H9 (cell line): Measurements from ENCODE around the gene PHF21B. TPM values are rescaled to one million over a fixed set of nuclear protein-coding genes. Genes with fewer than 3 reads are reported as not detected.

Experiments
- DNase-seq: peaks from one replicate; pipeline ENCODE4 v3.0.0-alpha.2; 2017
- H2AFZ ChIP-seq: one replicate; pipeline ENCODE4 v1.6.1; 2013; ENCODE audit warnings: mild to moderate bottlenecking, low read length, control low read depth, moderate library complexity
- H2AK5ac ChIP-seq: 2 replicates; pipeline ENCODE4 v1.6.1; 2013; ENCODE audit warnings: low read length, control low read depth, mixed read lengths; ENCODE audit not compliant: insufficient read length
- H2BK120ac ChIP-seq: one replicate; pipeline ENCODE4 v1.6.1; 2013; ENCODE audit warnings: low read depth, mild to moderate bottlenecking, low read length, control low read depth, inconsistent platforms; ENCODE audit not compliant: poor library complexity, severe bottlenecking
- H2BK12ac ChIP-seq: 2 replicates; pipeline ENCODE4 v1.6.1; 2013; ENCODE audit warnings: low read length, control low read depth, mixed read lengths, low read depth; ENCODE audit not compliant: insufficient read length
- H2BK15ac ChIP-seq: 2 replicates; pipeline ENCODE4 v1.6.1; 2013; ENCODE audit warnings: low read depth, low read length, control low read depth
- H2BK20ac ChIP-seq: one replicate; pipeline ENCODE4 v1.6.1; 2013; ENCODE audit warnings: low read depth, mild to moderate bottlenecking, low read length, control low read depth, inconsistent platforms; ENCODE audit not compliant: poor library complexity, severe bottlenecking
- H2BK5ac ChIP-seq: 2 replicates; pipeline ENCODE4 v1.6.1; 2013; ENCODE audit warnings: low read length, control low read depth, mixed read lengths; ENCODE audit not compliant: insufficient read length
- H3K14ac ChIP-seq: 2 replicates; pipeline ENCODE4 v1.6.1; 2013; ENCODE audit warnings: low read length, control low read depth; ENCODE audit not compliant: insufficient read depth
- H3K18ac ChIP-seq: 2 replicates; pipeline ENCODE4 v1.6.1; 2013; ENCODE audit warnings: low read depth, mild to moderate bottlenecking, mixed read lengths, low read length, control low read depth; ENCODE audit not compliant: insufficient read length
- H3K23ac ChIP-seq: 2 replicates; pipeline ENCODE4 v1.6.1; 2013; ENCODE audit warnings: low read length, control low read depth, mixed read lengths, low read depth; ENCODE audit not compliant: insufficient read length
- H3K23me2 ChIP-seq: 2 replicates; pipeline ENCODE4 v1.6.1; 2013; ENCODE audit warnings: low read depth, mild to moderate bottlenecking, mixed read lengths, low read length, control low read depth; ENCODE audit not compliant: insufficient read length, poor library complexity, severe bottlenecking
- H3K27ac ChIP-seq: 2 replicates; pipeline ENCODE4 v1.5.1; 2013; ENCODE audit warnings: low read length, control low read depth, mixed read lengths, low read depth; ENCODE audit not compliant: insufficient read length
- H3K27me3 ChIP-seq: 2 replicates; pipeline ENCODE4 v1.6.1; 2013; ENCODE audit warnings: low read length, control low read depth, inconsistent platforms; ENCODE audit not compliant: insufficient read depth
- H3K4ac ChIP-seq: 2 replicates; pipeline ENCODE4 v1.6.1; 2013; ENCODE audit warnings: low read depth, mild to moderate bottlenecking, control low read depth, inconsistent platforms, low read length, moderate library complexity
- H3K4me1 ChIP-seq: 2 replicates; pipeline ENCODE4 v1.6.1; 2013; ENCODE audit warnings: low read length, control low read depth, inconsistent platforms; ENCODE audit not compliant: insufficient read depth
- H3K4me2 ChIP-seq: 2 replicates; pipeline ENCODE4 v1.6.1; 2013; ENCODE audit warnings: low read length, control low read depth, mixed read lengths; ENCODE audit not compliant: insufficient read length, insufficient read depth
- H3K56ac ChIP-seq: 2 replicates; pipeline ENCODE4 v1.6.1; 2013; ENCODE audit warnings: low read depth, mild to moderate bottlenecking, mixed read lengths, low read length, control low read depth; ENCODE audit not compliant: insufficient read length
- H3K79me1 ChIP-seq: 2 replicates; pipeline ENCODE4 v1.6.1; 2013; ENCODE audit warnings: low read depth, mild to moderate bottlenecking, moderate library complexity, low read length, control low read depth, inconsistent platforms; ENCODE audit not compliant: insufficient read depth, poor library complexity, severe bottlenecking
- H3K79me2 ChIP-seq: 2 replicates; pipeline ENCODE4 v1.6.1; 2013; ENCODE audit warnings: low read length, control low read depth, inconsistent platforms; ENCODE audit not compliant: insufficient read depth
- H3K9ac ChIP-seq: 2 replicates; pipeline ENCODE4 v1.6.1; 2013; ENCODE audit warnings: low read length, control low read depth, mixed read lengths; ENCODE audit not compliant: insufficient read length; ENCODE audit errors: extremely low read depth
- H3K9me3 ChIP-seq: one replicate; pipeline ENCODE4 v1.6.1; 2013; ENCODE audit warnings: low read depth, low read length, inconsistent platforms; ENCODE audit not compliant: control insufficient read depth
- H3T11ph ChIP-seq: one replicate; pipeline ENCODE4 v1.6.1; 2013; ENCODE audit warnings: mild to moderate bottlenecking, low read length, control low read depth, inconsistent platforms
- H4K20me1 ChIP-seq: one replicate; pipeline ENCODE4 v1.6.1; 2013; ENCODE audit not compliant: control insufficient read depth, insufficient read length, insufficient read depth
- H4K5ac ChIP-seq: 2 replicates; pipeline ENCODE4 v1.6.1; 2013; ENCODE audit warnings: low read depth, mild to moderate bottlenecking, mixed read lengths, low read length, control low read depth; ENCODE audit not compliant: insufficient read length
- H4K8ac ChIP-seq: replicated peaks from 2 replicates; pipeline ENCODE4 v1.6.1; 2013; ENCODE audit warnings: low read length, control low read depth, mixed read lengths, low read depth; ENCODE audit not compliant: insufficient read length
- H4K91ac ChIP-seq: 2 replicates; pipeline ENCODE4 v1.6.1; 2013; ENCODE audit warnings: low read depth, mild to moderate bottlenecking, moderate library complexity, mixed read lengths, low read length, control low read depth; ENCODE audit not compliant: insufficient read length
- H3K27ac Mint-ChIP-seq, 3 experiments: 2 replicates in 2 of 3; 3 replicates in 1 of 3; pipeline ENCODE4 v1.8.0; 2020 to 2021; ENCODE audit warnings: mixed read lengths in 3 of 3, mild to moderate bottlenecking in 1 of 3, moderate library complexity in 1 of 3
- H3K27me3 Mint-ChIP-seq: 2 replicates; pipeline ENCODE4 v1.8.0; 2021; ENCODE audit warnings: low read depth, mild to moderate bottlenecking, moderate library complexity, mixed read lengths
- H3K36me3 Mint-ChIP-seq, 3 experiments: 2 replicates in 2 of 3; 3 replicates in 1 of 3; pipeline ENCODE4 v1.8.0; 2020 to 2021; ENCODE audit warnings: low read depth in 3 of 3, mixed read lengths in 3 of 3; ENCODE audit not compliant: insufficient read depth in 1 of 3
- H3K4me1 Mint-ChIP-seq, 2 experiments: 2 replicates each; pipeline ENCODE4 v1.8.0; 2020; ENCODE audit warnings: mixed read lengths in 2 of 2
- H3K4me3 Mint-ChIP-seq, 2 experiments: 2 replicates in 1 of 2; 3 replicates in 1 of 2; pipeline ENCODE4 v1.8.0; 2020 to 2021; ENCODE audit warnings: mild to moderate bottlenecking in 2 of 2, mixed read lengths in 2 of 2, moderate library complexity in 1 of 2
- H3K9me3 Mint-ChIP-seq, 2 experiments: 2 replicates in 1 of 2; 3 replicates in 1 of 2; pipeline ENCODE4 v1.8.0; 2020; ENCODE audit warnings: mild to moderate bottlenecking in 2 of 2, mixed read lengths in 2 of 2, moderate library complexity in 1 of 2
- WGBS: extraction: QIAGEN DNeasy Blood & Tissue Kit; methylation state at CpG from one replicate; pipeline ENCODE4 v1.1.7; 2013; ENCODE audit warnings: missing lambda C conversion rate, low lambda C conversion rate, mixed read lengths; ENCODE audit not compliant: insufficient read length; ENCODE audit errors: extremely low coverage; 5-methylcytosine and 5-hydroxymethylcytosine counted together
- total RNA-seq: library from RNA; stranded (reverse); gene quantifications from 2 replicates; pipeline ENCODE4 v1.2.1, GENCODE V29; 2021
- TF ChIP-seq, protein P1 (sequence below): fragments of 200-600 bp; sonication (generic); conservative IDR thresholded peaks from 3 replicates; pipeline ENCODE4 v1.8.0; 2021; ENCODE audit warnings: antibody characterized with exemption, mild to moderate bottlenecking

PHF21B gene
- total RNA-seq, 1 experiment from 2014 or later: 60.3 TPM

GRCh38 chr22:45029501-45029900 is 19.7 kb upstream of the PHF21B start:
- Histone ChIP-seq H2BK5ac (no peak overlapping the region), H3K27me3 (no peaks in the 10 kb centered on the region)
- peak overlapping the region in 1 of 3 experiments; percentile 71; a peak in 1 of 7 replicates for H3K27ac Mint-ChIP-seq

More at GRCh38 chr22:45029501-45029900, 19.7 kb upstream of the PHF21B start:
- Mint-ChIP-seq H3K9me3 (peaks cover 18 to 20% of the 10 kb centered on the region in 2 experiments), H3K36me3 (peaks cover 0 to 6% (median 0%) of the 10 kb centered on the region in 3 experiments; a peak in 3 of 7 replicates), H3K4me3 (no peak overlapping the region), H3K4me1 (peaks cover 24 to 29% of the 10 kb centered on the region in 2 experiments), H3K27me3 (peaks cover 17% of the 10 kb centered on the region)
- H3K27ac ChIP-seq: no peak overlapping the region
- no peak overlapping the region for H3T11ph ChIP-seq
- H4K5ac ChIP-seq: no peak overlapping the region
- no peak overlapping the region for H4K8ac ChIP-seq
- no peaks in the 10 kb centered on the region for H3K9me3 ChIP-seq
- no CpG with 5 or more reads among the region's 6 CpGs for WGBS
- no peak overlapping the region for H2BK20ac ChIP-seq
- H3K4me1 ChIP-seq: no peaks in the 10 kb centered on the region
- H3K23me2 ChIP-seq: no peaks in the 10 kb centered on the region
- TF ChIP-seq, protein P1, sequence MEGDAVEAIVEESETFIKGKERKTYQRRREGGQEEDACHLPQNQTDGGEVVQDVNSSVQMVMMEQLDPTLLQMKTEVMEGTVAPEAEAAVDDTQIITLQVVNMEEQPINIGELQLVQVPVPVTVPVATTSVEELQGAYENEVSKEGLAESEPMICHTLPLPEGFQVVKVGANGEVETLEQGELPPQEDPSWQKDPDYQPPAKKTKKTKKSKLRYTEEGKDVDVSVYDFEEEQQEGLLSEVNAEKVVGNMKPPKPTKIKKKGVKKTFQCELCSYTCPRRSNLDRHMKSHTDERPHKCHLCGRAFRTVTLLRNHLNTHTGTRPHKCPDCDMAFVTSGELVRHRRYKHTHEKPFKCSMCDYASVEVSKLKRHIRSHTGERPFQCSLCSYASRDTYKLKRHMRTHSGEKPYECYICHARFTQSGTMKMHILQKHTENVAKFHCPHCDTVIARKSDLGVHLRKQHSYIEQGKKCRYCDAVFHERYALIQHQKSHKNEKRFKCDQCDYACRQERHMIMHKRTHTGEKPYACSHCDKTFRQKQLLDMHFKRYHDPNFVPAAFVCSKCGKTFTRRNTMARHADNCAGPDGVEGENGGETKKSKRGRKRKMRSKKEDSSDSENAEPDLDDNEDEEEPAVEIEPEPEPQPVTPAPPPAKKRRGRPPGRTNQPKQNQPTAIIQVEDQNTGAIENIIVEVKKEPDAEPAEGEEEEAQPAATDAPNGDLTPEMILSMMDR: no peak
- H3K79me2 ChIP-seq: no peaks in the 10 kb centered on the region
- H3K4ac ChIP-seq: no peak overlapping the region
- no peaks in the 10 kb centered on the region for H4K20me1 ChIP-seq
- H4K91ac ChIP-seq: no peak overlapping the region
- H3K18ac ChIP-seq: no peak overlapping the region
- no peak overlapping the region for H2BK120ac ChIP-seq
- H2BK12ac ChIP-seq: no peak overlapping the region
- H3K14ac ChIP-seq: no peak overlapping the region
- H3K23ac ChIP-seq: no peak overlapping the region
- no peak overlapping the region for H2AFZ ChIP-seq
- H3K79me1 ChIP-seq: no peaks in the 10 kb centered on the region
- H3K56ac ChIP-seq: no peak overlapping the region
- no peak overlapping the region for H2AK5ac ChIP-seq
- no peak overlapping the region for H3K9ac ChIP-seq
- DNase-seq: no peak
- H3K4me2 ChIP-seq: no peak overlapping the region
- no peak overlapping the region for H2BK15ac ChIP-seq
